IMR-90 (cell line): ENCODE data around the gene ADD3. TPM values are rescaled to one million over a fixed set of nuclear protein-coding genes. Genes with fewer than 3 reads are reported as not detected.

Experiments
- ATAC-seq: fragments of 200-7000 bp; cut with Tn5 transposase; 2 replicates; pipeline ENCODE4 v1.9.1; 2020; ENCODE audit warnings: low read depth, mild to moderate bottlenecking, moderate library complexity
- BruUV-seq: library from RNA; stranded (reverse); fragments of 400-500 nt; replicated peaks from 2 replicates; lab custom pipeline; 2021; lab: Mats Ljungman, UMichigan
- CTCF ChIA-PET: fragments of 300-600 bp; formaldehyde crosslinking; extraction: SDS; loops from one replicate; lab custom pipeline; 2021; ENCODE audit warnings: antibody characterized with exemption; lab: Yijun Ruan, JAX
- POLR2A ChIA-PET: fragments of 300-600 bp; sonication (Branson Sonifier 250); formaldehyde crosslinking; loops from one replicate; lab custom pipeline; 2022; ENCODE audit warnings: antibody characterized with exemption; ENCODE audit not compliant: unreplicated experiment; lab: Charles Lee
- DNase-seq: peaks from one replicate; pipeline ENCODE4 v3.0.0; 2013
- H2AFZ ChIP-seq: replicated peaks from 2 replicates; pipeline ENCODE3; 2013; ENCODE audit warnings: low read length, mild to moderate bottlenecking; ENCODE audit not compliant: poor library complexity
- H2AK5ac ChIP-seq: 2 replicates; pipeline ENCODE4 v1.6.1; 2013; ENCODE audit warnings: low read depth, low read length, inconsistent platforms
- H2AK9ac ChIP-seq: replicated peaks from 2 replicates; pipeline ENCODE3; 2013; ENCODE audit warnings: mild to moderate bottlenecking, low read depth, low read length, moderate library complexity; ENCODE audit not compliant: poor library complexity
- H2BK120ac ChIP-seq: 2 replicates; pipeline ENCODE4 v1.6.1; 2013; ENCODE audit warnings: low read depth, low read length, inconsistent platforms
- H2BK15ac ChIP-seq: 3 replicates; pipeline ENCODE4 v1.6.1; 2013; ENCODE audit warnings: low read depth, low read length, inconsistent platforms
- H2BK20ac ChIP-seq: 2 replicates; pipeline ENCODE4 v1.6.1; 2013; ENCODE audit warnings: low read depth, mild to moderate bottlenecking, inconsistent platforms, low read length, moderate library complexity
- H2BK5ac ChIP-seq: 2 replicates; pipeline ENCODE4 v1.6.1; 2013; ENCODE audit warnings: mild to moderate bottlenecking, low read depth, low read length, inconsistent platforms; ENCODE audit not compliant: poor library complexity, severe bottlenecking
- H3K14ac ChIP-seq: replicated peaks from 2 replicates; pipeline ENCODE4 v1.6.1; 2013; ENCODE audit warnings: low read depth, low read length, inconsistent platforms
- H3K18ac ChIP-seq: 2 replicates; pipeline ENCODE4 v1.6.1; 2013; ENCODE audit warnings: low read depth, low read length, control low read depth
- H3K23ac ChIP-seq: 2 replicates; pipeline ENCODE4 v1.6.1; 2013; ENCODE audit warnings: low read depth, low read length, inconsistent platforms
- H3K27ac ChIP-seq: 2 replicates; pipeline ENCODE4 v1.5.1; 2013; ENCODE audit warnings: mild to moderate bottlenecking, control low read depth, low read length; ENCODE audit not compliant: insufficient read depth
- H3K27me3 ChIP-seq: 2 replicates; pipeline ENCODE4 v1.6.1; 2013; ENCODE audit warnings: low read length; ENCODE audit not compliant: control insufficient read depth, insufficient read depth
- H3K36me3 ChIP-seq: 2 replicates; pipeline ENCODE4 v1.6.1; 2013; ENCODE audit warnings: low read length, mixed read lengths; ENCODE audit not compliant: control insufficient read depth, insufficient read depth
- H3K4ac ChIP-seq: 2 replicates; pipeline ENCODE4 v1.6.1; 2013; ENCODE audit warnings: low read depth, low read length, inconsistent platforms
- H3K4me1 ChIP-seq: 2 replicates; pipeline ENCODE4 v1.6.1; 2013; ENCODE audit warnings: low read length, mixed read lengths; ENCODE audit not compliant: control insufficient read depth, insufficient read depth
- H3K4me2 ChIP-seq: 2 replicates; pipeline ENCODE4 v1.6.1; 2013; ENCODE audit warnings: low read depth, mild to moderate bottlenecking, control low read depth, low read length, moderate library complexity
- H3K4me3 ChIP-seq: 2 replicates; pipeline ENCODE4 v1.5.1; 2013; ENCODE audit warnings: low read depth, mild to moderate bottlenecking, control low read depth, low read length, moderate library complexity; ENCODE audit not compliant: insufficient read depth
- H3K56ac ChIP-seq: 2 replicates; pipeline ENCODE4 v1.6.1; 2013; ENCODE audit warnings: low read length, inconsistent platforms; ENCODE audit not compliant: insufficient read depth; ENCODE audit errors: extremely low read depth
- H3K79me1 ChIP-seq, 2 experiments: 2 replicates each; pipeline ENCODE4 v1.6.1; 2013; ENCODE audit warnings: low read length in 2 of 2, inconsistent platforms in 1 of 2, low read depth in 1 of 2
- H3K9ac ChIP-seq: 2 replicates; pipeline ENCODE4 v1.6.1; 2013; ENCODE audit warnings: low read depth, low read length, control low read depth
- H3K9me1 ChIP-seq: 2 replicates; pipeline ENCODE4 v1.6.1; 2013; ENCODE audit warnings: low read length, inconsistent platforms; ENCODE audit not compliant: insufficient read depth
- H3K9me3 ChIP-seq: 2 replicates; pipeline ENCODE4 v1.6.1; 2013; ENCODE audit warnings: low read length; ENCODE audit not compliant: control insufficient read depth, insufficient read depth
- H4K20me1 ChIP-seq: 2 replicates; pipeline ENCODE4 v1.6.1; 2013; ENCODE audit warnings: low read length, inconsistent platforms; ENCODE audit not compliant: insufficient read depth
- H4K5ac ChIP-seq: 2 replicates; pipeline ENCODE4 v1.6.1; 2013; ENCODE audit warnings: mild to moderate bottlenecking, low read depth, low read length, control low read depth
- H4K8ac ChIP-seq, 2 experiments: 2 replicates each; pipeline ENCODE4 v1.6.1; 2013; ENCODE audit warnings: low read depth in 2 of 2, low read length in 2 of 2, control low read depth in 1 of 2, inconsistent platforms in 1 of 2
- H4K91ac ChIP-seq: 2 replicates; pipeline ENCODE4 v1.6.1; 2013; ENCODE audit warnings: low read depth, low read length, inconsistent platforms; ENCODE audit not compliant: insufficient read depth
- BHLHE40 ChIP-seq: fragments of 150-350 bp; IDR thresholded peaks from 2 replicates; pipeline ENCODE4 v1.6.1; 2016; ENCODE audit warnings: mild to moderate bottlenecking, low read depth, low read length
- CEBPB ChIP-seq: IDR thresholded peaks from 2 replicates; pipeline ENCODE4 v1.6.1; 2012; ENCODE audit warnings: low read depth, low read length, improper control_type of control experiment
- CHD1 ChIP-seq: IDR thresholded peaks from 2 replicates; pipeline ENCODE4 v1.6.1; 2012; ENCODE audit warnings: low read depth, low read length, improper control_type of control experiment
- MAZ ChIP-seq: IDR thresholded peaks from 2 replicates; pipeline ENCODE4 v1.6.1; 2012; ENCODE audit warnings: low read depth, mild to moderate bottlenecking, low read length, improper control_type of control experiment, moderate library complexity, borderline replicate concordance
- RAD21 ChIP-seq: IDR thresholded peaks from 2 replicates; pipeline ENCODE4 v1.6.1; 2012; ENCODE audit warnings: low read length, improper control_type of control experiment
- SMC3 ChIP-seq: fragments of 150-350 bp; IDR thresholded peaks from 2 replicates; pipeline ENCODE4 v1.6.1; 2016; ENCODE audit warnings: low read depth, mild to moderate bottlenecking, antibody characterized with exemption, low read length, moderate library complexity
- WGBS, 2 experiments: methylation state at CpG; one replicate each; pipeline versions ENCODE4 v1.1.5 to v1.1.7; 2013; ENCODE audit warnings: missing lambda C conversion rate in 2 of 2; ENCODE audit not compliant: insufficient read length in 1 of 2; ENCODE audit errors: extremely low coverage in 2 of 2; 5-methylcytosine and 5-hydroxymethylcytosine counted together
- dilution Hi-C: fragments of 300-500 bp; cut with HindIII; formaldehyde crosslinking; loops from one replicate; pipeline ENCODE4 v1.14.3; 2018; ENCODE audit warnings: low sequenced_read_pairs; ENCODE audit not compliant: unreplicated experiment
- in situ Hi-C: fragments of 300-500 bp; cut with MboI; formaldehyde crosslinking; loops from 3 replicates; pipeline ENCODE4 v1.14.3; 2019; ENCODE audit warnings: low sequenced_read_pairs, inconsistent platforms, mixed read lengths
- intact Hi-C: fragments of 100-400 bp; cut with micrococcal nuclease; formaldehyde crosslinking; loops from 2 replicates; pipeline ENCODE4 v1.10.0; 2022
- polyA plus RNA-seq, 3 experiments: library from polyadenylated mRNA; depleted of rRNA; stranded (reverse); fragments of >200 nt; gene quantifications; 2 replicates each; pipeline ENCODE4 v1.2.3, GENCODE V29; 2012; ENCODE audit warnings: low replicate concordance in 1 of 3
- total RNA-seq: library from RNA; depleted of rRNA; stranded (reverse); fragments of >200 nt; gene quantifications from 2 replicates; pipeline ENCODE4 v1.2.3, GENCODE V29; 2012
- TF ChIP-seq, protein P1 (sequence below): conservative IDR thresholded peaks from 2 replicates; pipeline ENCODE4 v1.5.1; 2012; ENCODE audit warnings: mild to moderate bottlenecking, low read depth, low read length, improper control_type of control experiment

The ADD3 gene
- total and polyA plus RNA-seq, 2 of the 4 experiments (the other 2 are of a cell fraction) = 138 to 212 TPM

- TF ChIP-seq MAZ (0 out of 2 replicates have a peak, but pooled peaks have one; percentile 11), RAD21 (peak; percentile 60), SMC3 (peak; percentile 65), CEBPB (peak; percentile 35; the same call in 1 of the 2 replicates), CHD1 (no peak), BHLHE40 (no peak)
- TF ChIP-seq, protein P1, sequence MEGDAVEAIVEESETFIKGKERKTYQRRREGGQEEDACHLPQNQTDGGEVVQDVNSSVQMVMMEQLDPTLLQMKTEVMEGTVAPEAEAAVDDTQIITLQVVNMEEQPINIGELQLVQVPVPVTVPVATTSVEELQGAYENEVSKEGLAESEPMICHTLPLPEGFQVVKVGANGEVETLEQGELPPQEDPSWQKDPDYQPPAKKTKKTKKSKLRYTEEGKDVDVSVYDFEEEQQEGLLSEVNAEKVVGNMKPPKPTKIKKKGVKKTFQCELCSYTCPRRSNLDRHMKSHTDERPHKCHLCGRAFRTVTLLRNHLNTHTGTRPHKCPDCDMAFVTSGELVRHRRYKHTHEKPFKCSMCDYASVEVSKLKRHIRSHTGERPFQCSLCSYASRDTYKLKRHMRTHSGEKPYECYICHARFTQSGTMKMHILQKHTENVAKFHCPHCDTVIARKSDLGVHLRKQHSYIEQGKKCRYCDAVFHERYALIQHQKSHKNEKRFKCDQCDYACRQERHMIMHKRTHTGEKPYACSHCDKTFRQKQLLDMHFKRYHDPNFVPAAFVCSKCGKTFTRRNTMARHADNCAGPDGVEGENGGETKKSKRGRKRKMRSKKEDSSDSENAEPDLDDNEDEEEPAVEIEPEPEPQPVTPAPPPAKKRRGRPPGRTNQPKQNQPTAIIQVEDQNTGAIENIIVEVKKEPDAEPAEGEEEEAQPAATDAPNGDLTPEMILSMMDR = peak; percentile 66
- no peak overlapping the region for H3K18ac ChIP-seq
- no peaks in the 10 kb centered on the region for H3K27me3 ChIP-seq
- no peaks in the 10 kb centered on the region for H3K79me1 ChIP-seq
- no peaks in the 10 kb centered on the region for H3K36me3 ChIP-seq
- in situ Hi-C loops (no loop called here), intact Hi-C loops (no loop called here), dilution Hi-C loops (no loop called here)
- H3K23ac ChIP-seq = no peak overlapping the region
- H3K9ac ChIP-seq = no peak overlapping the region
- DNase-seq = peak; percentile 57
- H4K5ac ChIP-seq = no peak overlapping the region
- H3K4me3 ChIP-seq = no peak overlapping the region
- H3K9me3 ChIP-seq = no peaks in the 10 kb centered on the region
- H3K56ac ChIP-seq = no peak overlapping the region
- peaks cover 6% of the 10 kb centered on the region for H3K9me1 ChIP-seq
- POLR2A ChIA-PET = no interaction called here
- no peak overlapping the region for H3K27ac ChIP-seq
- no peak overlapping the region for H4K8ac ChIP-seq
- peak overlapping the region; percentile 8 for H2BK5ac ChIP-seq
- no CpG with 5 or more reads among the region's 6 CpGs for WGBS, 2 experiments
- no TSS peak for BruUV-seq
- peak overlapping the region; percentile 67 for H2BK120ac ChIP-seq
- peaks cover 4% of the 10 kb centered on the region; the same call in 1 of the 2 replicates for H3K4me1 ChIP-seq
- H3K4ac ChIP-seq = no peak overlapping the region
- H4K20me1 ChIP-seq = no peaks in the 10 kb centered on the region
- ATAC-seq = peak; percentile 56; the same call in 1 of the 2 replicates
- H3K4me2 ChIP-seq = no peak overlapping the region
- no peak overlapping the region for H2BK15ac ChIP-seq
- no peak overlapping the region for H2AK9ac ChIP-seq
- CTCF ChIA-PET = interaction anchor here (1.4 to 3.2 kb wide), 3 partner anchors 10 to 26 kb away, joined by 3 to 15 read pairs (median 6); no protein-coding TSS in a partner anchor
- no peak overlapping the region for H2AK5ac ChIP-seq
- peak overlapping the region; percentile 38; the same call in 1 of the 2 replicates for H2BK20ac ChIP-seq
- peak overlapping the region; percentile 73; the same call in 1 of the 2 replicates for H3K14ac ChIP-seq
- no peak overlapping the region for H2AFZ ChIP-seq
- no peak overlapping the region for H4K91ac ChIP-seq
These were observed 29.3 kb upstream of the ADD3 start for GRCh38 chr10:109978481-109978880.
